ENCODE data around the gene RAPH1. TPM values are rescaled to one million over a fixed set of nuclear protein-coding genes. Genes with fewer than 3 reads are reported as not detected.
"Not testable (repeated sequence)": the region's sequence is repeated elsewhere in the genome, so short reads cannot be mapped to it uniquely, and the experiment has no call there.

The RAPH1 gene
- total and polyA plus RNA-seq, 4 donors, result 3.7 to 74.2 (median 34.2) TPM

DNA sequence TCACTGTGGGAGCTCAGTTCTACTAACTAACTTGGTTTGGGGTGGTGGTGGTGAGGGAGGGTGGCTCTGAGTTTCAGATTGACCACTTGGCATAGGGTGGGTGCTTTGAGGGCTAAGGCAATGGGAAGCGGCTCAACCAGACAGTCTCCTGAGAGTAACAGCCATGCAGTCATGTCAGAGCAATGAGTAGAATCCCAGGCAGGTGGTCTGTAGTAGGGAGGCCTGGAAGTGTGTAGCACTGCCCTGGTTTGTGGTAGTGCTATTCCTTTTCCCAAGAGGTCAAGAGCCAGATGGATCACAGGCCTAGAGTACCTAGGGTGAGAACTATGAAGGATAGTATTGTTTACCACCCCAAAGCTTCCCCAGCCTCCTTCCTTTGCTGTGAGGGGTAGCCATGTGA is 18.7 kb upstream of the RAPH1 start:
- intact Hi-C loops (cut with DNase I), result no loop called here
- no peak for DNase-seq
- no peak overlapping the region for H3K4me3 ChIP-seq (ENCODE audit: low read length in 2 of 2)
- no peaks in the 10 kb centered on the region for H3K9me3 ChIP-seq (ENCODE audit: control insufficient read depth, low read length)
- no peak for ATAC-seq (ENCODE audit: low FRiP score)
- 89 to 93% methylated on average over 1 of the region's 1 CpG for WGBS, 2 donors
- no peaks in the 10 kb centered on the region for H3K27me3 ChIP-seq (ENCODE audit: control insufficient read depth in 1 of 2, insufficient read depth in 2 of 2, low read length in 1 of 2)
- no peaks in the 10 kb centered on the region for H3K36me3 ChIP-seq (ENCODE audit: control insufficient read depth in 1 of 2, insufficient read depth in 2 of 2, low read length in 1 of 2)
- no peaks in the 10 kb centered on the region for H3K4me1 ChIP-seq (ENCODE audit: control insufficient read depth in 1 of 2, insufficient read depth in 2 of 2, low read length in 2 of 2)
- H3K27ac ChIP-seq (ENCODE audit: low read depth in 1 of 2, low read length in 2 of 2), result no peak overlapping the region

DNA sequence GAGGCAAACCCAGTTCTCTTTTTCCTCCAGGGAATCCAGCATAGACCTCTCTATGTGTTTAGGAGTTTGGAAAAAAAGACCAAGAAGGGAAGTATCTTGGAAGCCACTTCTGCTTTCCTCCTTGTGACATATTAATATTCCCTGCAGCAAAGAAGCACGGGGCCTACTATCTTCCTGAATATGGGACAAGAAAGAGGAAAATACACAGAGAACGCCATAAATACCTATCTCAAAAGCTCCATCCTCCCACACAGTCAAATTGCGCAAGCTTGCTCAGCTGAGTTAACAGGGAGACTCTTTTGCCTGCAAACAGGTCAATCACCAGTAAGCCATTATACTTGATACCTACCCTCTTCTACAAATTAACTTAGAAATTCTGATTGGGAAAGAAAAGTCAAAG is 16.7 kb upstream of the RAPH1 start:
- no peak for DNase-seq

DNA sequence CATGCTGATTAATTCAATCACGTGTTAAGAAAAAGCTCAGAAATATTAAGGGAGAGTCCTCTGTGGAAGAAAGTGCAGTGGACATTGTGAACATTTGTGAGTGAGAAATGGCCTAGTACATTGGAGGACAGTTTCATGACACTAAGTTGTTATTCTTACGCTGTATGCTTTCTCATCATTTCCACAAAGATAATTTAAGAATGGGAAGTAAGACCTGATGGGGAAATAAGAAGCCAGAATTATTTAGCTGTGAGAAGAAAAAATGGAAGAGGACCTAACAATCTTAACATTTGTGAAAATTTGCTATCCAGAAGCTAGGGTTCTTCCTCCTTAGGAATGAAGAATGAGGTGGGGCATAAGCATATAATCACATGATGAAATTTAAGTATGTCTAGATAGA is 15.2 kb upstream of the RAPH1 start:
- Histone ChIP-seq H3K27me3 (ENCODE audit: control insufficient read depth in 1 of 2, insufficient read depth in 2 of 2, low read length in 1 of 2) (no peaks in the 10 kb centered on the region), H3K36me3 (ENCODE audit: control insufficient read depth in 1 of 2, insufficient read depth in 2 of 2, low read length in 1 of 2) (no peaks in the 10 kb centered on the region), H3K27ac (ENCODE audit: low read depth in 1 of 2, low read length in 2 of 2) (no peak overlapping the region), H3K4me3 (ENCODE audit: low read length in 2 of 2) (no peak overlapping the region), H3K9me3 (ENCODE audit: control insufficient read depth, low read length) (no peaks in the 10 kb centered on the region), H3K4me1 (ENCODE audit: control insufficient read depth in 1 of 2, insufficient read depth in 2 of 2, low read length in 2 of 2) (no peaks in the 10 kb centered on the region)
- 92 to 97% methylated on average over 2 of the region's 2 CpGs for WGBS, 2 donors
- DNase-seq, result no peak
- ATAC-seq (ENCODE audit: low FRiP score), result no peak
- intact Hi-C loops (cut with DNase I), result no loop called here

More for the DNA sequence above, 16.7 kb upstream of the RAPH1 start:
- WGBS, 2 donors, result 88 to 91% methylated on average over 3 of the region's 3 CpGs
- no peaks in the 10 kb centered on the region for H3K27me3 ChIP-seq (ENCODE audit: control insufficient read depth in 1 of 2, insufficient read depth in 2 of 2, low read length in 1 of 2)
- no peaks in the 10 kb centered on the region for H3K4me1 ChIP-seq (ENCODE audit: control insufficient read depth in 1 of 2, insufficient read depth in 2 of 2, low read length in 2 of 2)
- intact Hi-C loops (cut with DNase I), result no loop called here
- no peak overlapping the region for H3K4me3 ChIP-seq (ENCODE audit: low read length in 2 of 2)
- ATAC-seq (ENCODE audit: low FRiP score), result no peak
- no peak overlapping the region for H3K27ac ChIP-seq (ENCODE audit: low read depth in 1 of 2, low read length in 2 of 2)
- H3K9me3 ChIP-seq (ENCODE audit: control insufficient read depth, low read length), result no peaks in the 10 kb centered on the region
- no peaks in the 10 kb centered on the region for H3K36me3 ChIP-seq (ENCODE audit: control insufficient read depth in 1 of 2, insufficient read depth in 2 of 2, low read length in 1 of 2)

DNA sequence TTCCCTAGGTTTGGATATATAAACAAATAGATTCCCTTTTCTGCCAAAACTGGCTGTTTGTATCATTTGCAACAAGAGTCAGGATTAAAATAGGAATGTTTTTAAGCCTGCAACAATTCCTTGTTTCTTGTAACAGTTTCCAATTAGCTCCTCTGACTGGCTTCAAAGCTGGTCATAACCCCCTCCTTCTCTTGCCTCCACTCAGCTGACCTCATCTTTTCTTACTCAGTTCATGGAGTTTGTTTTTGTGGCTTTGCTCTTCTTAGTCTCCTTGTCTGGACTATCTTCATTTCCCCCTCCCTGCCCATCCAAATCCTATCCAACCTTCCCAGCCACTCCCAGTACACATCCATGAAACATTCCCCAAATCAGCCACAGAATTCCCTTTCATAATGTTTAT is 14.3 kb upstream of the RAPH1 start:
- ATAC-seq (ENCODE audit: low FRiP score) (no peak), DNase-seq (no peak)
- no peaks in the 10 kb centered on the region for H3K36me3 ChIP-seq (ENCODE audit: control insufficient read depth in 1 of 2, insufficient read depth in 2 of 2, low read length in 1 of 2)
- H3K9me3 ChIP-seq (ENCODE audit: control insufficient read depth, low read length), result no peaks in the 10 kb centered on the region
- H3K4me1 ChIP-seq (ENCODE audit: control insufficient read depth in 1 of 2, insufficient read depth in 2 of 2, low read length in 2 of 2), result no peaks in the 10 kb centered on the region
- intact Hi-C loops (cut with DNase I), result no loop called here
- H3K27ac ChIP-seq (ENCODE audit: low read depth in 1 of 2, low read length in 2 of 2), result no peak overlapping the region
- no peaks in the 10 kb centered on the region for H3K27me3 ChIP-seq (ENCODE audit: control insufficient read depth in 1 of 2, insufficient read depth in 2 of 2, low read length in 1 of 2)
- no peak overlapping the region for H3K4me3 ChIP-seq (ENCODE audit: low read length in 2 of 2)

DNA sequence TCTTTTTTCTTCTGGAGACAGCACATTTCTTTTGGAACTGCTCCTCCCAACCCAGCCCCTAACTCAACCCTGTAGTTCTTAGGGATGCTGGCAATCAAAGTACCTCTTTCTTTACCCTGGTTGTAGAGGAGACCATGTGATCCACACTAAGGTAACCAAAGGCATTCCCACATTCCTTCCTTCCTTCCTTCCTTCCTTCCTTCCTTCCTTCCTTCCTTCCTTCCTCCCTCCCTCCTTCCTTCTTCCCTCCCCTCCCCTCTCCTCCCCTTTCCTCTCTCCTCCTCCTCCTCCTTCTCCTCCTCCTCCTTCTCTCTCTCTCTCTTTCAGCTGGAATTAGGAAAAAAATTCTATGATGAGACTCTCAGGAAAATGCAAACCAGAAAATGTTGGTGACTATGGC is 13.8 kb upstream of the RAPH1 start:
- DNase-seq (no peak), ATAC-seq (ENCODE audit: low FRiP score) (no peak)
- Histone ChIP-seq H3K4me3 (ENCODE audit: low read length in 2 of 2) (no peak overlapping the region), H3K9me3 (ENCODE audit: control insufficient read depth, low read length) (no peaks in the 10 kb centered on the region), H3K36me3 (ENCODE audit: control insufficient read depth in 1 of 2, insufficient read depth in 2 of 2, low read length in 1 of 2) (no peaks in the 10 kb centered on the region), H3K4me1 (ENCODE audit: control insufficient read depth in 1 of 2, insufficient read depth in 2 of 2, low read length in 2 of 2) (no peaks in the 10 kb centered on the region), H3K27me3 (ENCODE audit: control insufficient read depth in 1 of 2, insufficient read depth in 2 of 2, low read length in 1 of 2) (no peaks in the 10 kb centered on the region), H3K27ac (ENCODE audit: low read depth in 1 of 2, low read length in 2 of 2) (no peak overlapping the region)
- intact Hi-C loops (cut with DNase I), result no loop called here

DNA sequence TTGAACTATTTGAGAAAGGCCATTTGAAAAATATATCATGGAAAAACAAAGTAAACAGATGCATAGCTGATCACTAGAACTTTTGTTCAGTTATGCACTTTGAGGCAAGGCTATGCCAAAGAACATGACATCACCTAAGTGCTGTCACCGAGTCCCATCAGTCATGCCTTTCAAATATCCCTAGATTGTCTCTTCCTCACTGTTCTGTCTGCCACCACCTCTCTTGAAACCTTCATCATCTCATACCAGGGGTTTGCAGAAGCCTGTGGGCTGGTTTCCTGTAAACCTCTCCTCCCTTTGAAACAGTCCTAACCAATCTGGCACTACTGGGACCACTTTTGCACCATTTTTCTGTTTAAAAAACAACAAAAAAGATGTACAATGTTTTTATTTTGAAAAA is 12.3 kb upstream of the RAPH1 start:
- Histone ChIP-seq H3K36me3 (ENCODE audit: control insufficient read depth in 1 of 2, insufficient read depth in 2 of 2, low read length in 1 of 2) (no peaks in the 10 kb centered on the region), H3K4me1 (ENCODE audit: control insufficient read depth in 1 of 2, insufficient read depth in 2 of 2, low read length in 2 of 2) (no peaks in the 10 kb centered on the region), H3K9me3 (ENCODE audit: control insufficient read depth, low read length) (no peaks in the 10 kb centered on the region), H3K4me3 (ENCODE audit: low read length in 2 of 2) (no peak overlapping the region), H3K27me3 (ENCODE audit: control insufficient read depth in 1 of 2, insufficient read depth in 2 of 2, low read length in 1 of 2) (no peaks in the 10 kb centered on the region), H3K27ac (ENCODE audit: low read depth in 1 of 2, low read length in 2 of 2) (no peak overlapping the region)
- 74 to 83% methylated on average over 1 of the region's 1 CpG for WGBS, 2 donors
- intact Hi-C loops (cut with DNase I), result no loop called here
- ATAC-seq (ENCODE audit: low FRiP score) (no peak), DNase-seq (no peak)

DNA sequence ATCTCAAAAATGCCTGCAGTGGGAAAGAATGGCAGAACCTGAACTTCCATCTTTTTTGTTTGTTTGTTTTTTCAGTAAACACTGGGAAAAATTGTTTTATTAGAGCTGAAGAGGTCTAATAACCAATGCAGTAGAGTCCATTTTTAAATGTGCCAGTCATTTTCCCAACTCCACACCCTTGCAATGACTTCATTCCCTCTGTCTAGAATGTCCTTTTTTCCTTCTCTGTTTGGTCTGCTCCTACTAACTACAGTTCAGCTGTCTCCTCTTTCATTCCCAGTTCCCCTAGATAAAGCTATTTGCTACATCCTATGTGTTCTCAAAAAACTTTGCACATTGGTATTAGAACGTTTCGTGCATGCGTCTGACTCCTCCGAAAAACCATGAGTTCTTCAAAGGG is 9.3 kb upstream of the RAPH1 start:
- H3K27me3 ChIP-seq (ENCODE audit: control insufficient read depth in 1 of 2, insufficient read depth in 2 of 2, low read length in 1 of 2), result no peaks in the 10 kb centered on the region
- ATAC-seq (ENCODE audit: low FRiP score) (no peak), DNase-seq (no peak)
- no peaks in the 10 kb centered on the region for H3K9me3 ChIP-seq (ENCODE audit: control insufficient read depth, low read length)
- H3K27ac ChIP-seq (ENCODE audit: low read depth in 1 of 2, low read length in 2 of 2), result no peak overlapping the region
- H3K36me3 ChIP-seq (ENCODE audit: control insufficient read depth in 1 of 2, insufficient read depth in 2 of 2, low read length in 1 of 2), result no peaks in the 10 kb centered on the region
- H3K4me3 ChIP-seq (ENCODE audit: low read length in 2 of 2), result no peak overlapping the region
- WGBS, 2 donors, result 89 to 92% methylated on average over 4 of the region's 4 CpGs
- intact Hi-C loops (cut with DNase I), result no loop called here
- no peaks in the 10 kb centered on the region for H3K4me1 ChIP-seq (ENCODE audit: control insufficient read depth in 1 of 2, insufficient read depth in 2 of 2, low read length in 2 of 2)

DNA sequence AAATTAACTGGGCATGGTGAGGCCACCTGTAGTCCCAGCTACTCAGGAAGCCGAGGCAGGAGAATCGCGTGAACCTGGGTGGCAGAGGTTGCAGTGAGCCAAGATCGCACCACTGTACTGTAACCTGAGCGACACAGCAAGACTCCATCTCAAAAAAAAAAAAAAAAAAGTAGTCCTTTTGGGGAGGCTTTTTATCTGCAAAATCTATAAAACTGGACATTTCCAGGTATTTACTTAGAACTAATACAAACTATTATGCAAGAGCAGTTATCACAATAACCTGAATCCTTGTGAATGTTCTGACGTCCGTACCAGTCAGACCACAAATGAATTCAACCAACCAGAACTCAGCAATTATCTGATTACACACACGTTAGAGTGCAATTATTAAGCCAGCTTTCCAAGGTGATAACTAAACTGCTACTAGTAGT is 8.8 kb upstream of the RAPH1 start:
- no peak for ATAC-seq (ENCODE audit: low FRiP score)
- 90 to 92% methylated on average over 8 of the region's 8 CpGs for WGBS, 2 donors
- H3K36me3 ChIP-seq (ENCODE audit: control insufficient read depth in 1 of 2, insufficient read depth in 2 of 2, low read length in 1 of 2), result no peaks in the 10 kb centered on the region
- no peak overlapping the region for H3K27ac ChIP-seq (ENCODE audit: low read depth in 1 of 2, low read length in 2 of 2)
- H3K4me3 ChIP-seq (ENCODE audit: low read length in 2 of 2), result no peak overlapping the region
- intact Hi-C loops (cut with DNase I), result no loop called here
- H3K9me3 ChIP-seq (ENCODE audit: control insufficient read depth, low read length), result no peaks in the 10 kb centered on the region
- H3K27me3 ChIP-seq (ENCODE audit: control insufficient read depth in 1 of 2, insufficient read depth in 2 of 2, low read length in 1 of 2), result no peaks in the 10 kb centered on the region
- no peaks in the 10 kb centered on the region for H3K4me1 ChIP-seq (ENCODE audit: control insufficient read depth in 1 of 2, insufficient read depth in 2 of 2, low read length in 2 of 2)
- no peak for DNase-seq

DNA sequence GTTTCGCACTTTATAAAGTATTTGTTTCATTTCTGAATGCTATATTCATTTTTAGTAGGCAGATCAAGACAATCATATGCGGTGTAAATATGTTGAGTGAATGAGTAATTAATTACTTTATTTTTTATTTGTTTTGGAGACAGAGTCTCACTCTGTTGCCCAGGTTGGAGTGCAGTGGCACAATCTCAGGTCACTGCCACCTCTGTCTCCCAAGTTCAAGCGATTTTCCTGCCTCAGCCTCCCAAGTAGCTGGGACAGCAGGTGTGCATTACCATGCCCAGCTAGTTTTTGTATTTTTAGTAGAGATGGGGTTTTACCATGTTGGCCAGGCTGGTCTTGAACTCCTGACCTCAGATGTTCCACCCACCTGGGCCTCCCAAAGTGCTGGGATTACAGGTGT is 5.5 kb upstream of the RAPH1 start:
- H3K27ac ChIP-seq (ENCODE audit: low read depth in 1 of 2, low read length in 2 of 2); intact Hi-C loops (cut with DNase I); H3K4me3 ChIP-seq (ENCODE audit: low read length in 2 of 2); H3K9me3 ChIP-seq (ENCODE audit: control insufficient read depth, low read length); DNase-seq; H3K36me3 ChIP-seq (ENCODE audit: control insufficient read depth in 1 of 2, insufficient read depth in 2 of 2, low read length in 1 of 2); H3K4me1 ChIP-seq (ENCODE audit: control insufficient read depth in 1 of 2, insufficient read depth in 2 of 2, low read length in 2 of 2); ATAC-seq (ENCODE audit: low FRiP score); H3K27me3 ChIP-seq (ENCODE audit: control insufficient read depth in 1 of 2, insufficient read depth in 2 of 2, low read length in 1 of 2): not testable (repeated sequence)
- 55% methylated on average over 3 of the region's 3 CpGs for WGBS, 2 donors
